Osteocyte (in vitro differentiated cells): Measurements from ENCODE around the gene OXNAD1. TPM values are rescaled to one million over a fixed set of nuclear protein-coding genes. Genes with fewer than 3 reads are reported as not detected.

ENCODE experiments used
- DNase-seq: peaks from one replicate; pipeline ENCODE4 v3.0.0; 2021; ENCODE audit warnings: mixed read lengths; ENCODE audit not compliant: unreplicated experiment; ENCODE audit errors: extremely low spot score
- H3K27ac Mint-ChIP-seq: one replicate; pipeline ENCODE4 v1.8.0; 2021; ENCODE audit warnings: mild to moderate bottlenecking, mixed read lengths; ENCODE audit not compliant: unreplicated experiment
- H3K27me3 Mint-ChIP-seq: one replicate; pipeline ENCODE4 v1.8.0; 2021; ENCODE audit warnings: mixed read lengths; ENCODE audit not compliant: unreplicated experiment
- H3K36me3 Mint-ChIP-seq: one replicate; pipeline ENCODE4 v1.8.0; 2021; ENCODE audit warnings: mixed read lengths; ENCODE audit not compliant: unreplicated experiment
- H3K4me1 Mint-ChIP-seq: one replicate; pipeline ENCODE4 v1.8.0; 2021; ENCODE audit warnings: mixed read lengths; ENCODE audit not compliant: unreplicated experiment
- H3K4me3 Mint-ChIP-seq: one replicate; pipeline ENCODE4 v1.8.0; 2021; ENCODE audit warnings: mild to moderate bottlenecking, moderate library complexity, mixed read lengths; ENCODE audit not compliant: unreplicated experiment
- H3K9me3 Mint-ChIP-seq: one replicate; pipeline ENCODE4 v1.8.0; 2021; ENCODE audit warnings: mixed read lengths; ENCODE audit not compliant: unreplicated experiment
- total RNA-seq: library from RNA; stranded (reverse); gene quantifications from 2 replicates; pipeline ENCODE4 v1.2.1, GENCODE V29; 2021
- TF ChIP-seq, protein P1 (sequence below): fragments of 200-600 bp; sonication (generic); IDR thresholded peaks from 2 replicates; pipeline ENCODE4 v1.5.0; 2021; ENCODE audit warnings: antibody characterized with exemption, mild to moderate bottlenecking, moderate library complexity

OXNAD1 gene
- total RNA-seq, 1 donor from 2014 or later: 10.8 TPM

DNA sequence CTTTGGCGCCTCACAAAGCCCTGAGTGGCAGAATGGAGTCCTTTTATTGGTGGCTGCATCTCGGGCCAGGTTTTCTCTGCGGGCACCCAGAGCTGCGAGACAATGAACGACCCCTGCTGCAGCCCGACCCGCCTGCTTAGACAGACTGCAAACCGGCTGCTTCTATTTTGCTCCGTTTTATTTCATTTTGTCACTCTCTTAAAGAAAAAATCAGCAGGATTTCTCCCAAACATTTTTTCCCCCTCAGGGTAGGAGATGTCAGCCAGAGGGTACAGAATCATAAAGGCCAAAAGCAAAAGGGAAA is 64.8 kb downstream of the OXNAD1 start:
- no peaks in the 10 kb centered on the region for H3K27me3 Mint-ChIP-seq
- TF ChIP-seq, protein P1, sequence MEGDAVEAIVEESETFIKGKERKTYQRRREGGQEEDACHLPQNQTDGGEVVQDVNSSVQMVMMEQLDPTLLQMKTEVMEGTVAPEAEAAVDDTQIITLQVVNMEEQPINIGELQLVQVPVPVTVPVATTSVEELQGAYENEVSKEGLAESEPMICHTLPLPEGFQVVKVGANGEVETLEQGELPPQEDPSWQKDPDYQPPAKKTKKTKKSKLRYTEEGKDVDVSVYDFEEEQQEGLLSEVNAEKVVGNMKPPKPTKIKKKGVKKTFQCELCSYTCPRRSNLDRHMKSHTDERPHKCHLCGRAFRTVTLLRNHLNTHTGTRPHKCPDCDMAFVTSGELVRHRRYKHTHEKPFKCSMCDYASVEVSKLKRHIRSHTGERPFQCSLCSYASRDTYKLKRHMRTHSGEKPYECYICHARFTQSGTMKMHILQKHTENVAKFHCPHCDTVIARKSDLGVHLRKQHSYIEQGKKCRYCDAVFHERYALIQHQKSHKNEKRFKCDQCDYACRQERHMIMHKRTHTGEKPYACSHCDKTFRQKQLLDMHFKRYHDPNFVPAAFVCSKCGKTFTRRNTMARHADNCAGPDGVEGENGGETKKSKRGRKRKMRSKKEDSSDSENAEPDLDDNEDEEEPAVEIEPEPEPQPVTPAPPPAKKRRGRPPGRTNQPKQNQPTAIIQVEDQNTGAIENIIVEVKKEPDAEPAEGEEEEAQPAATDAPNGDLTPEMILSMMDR: no peak
- H3K27ac Mint-ChIP-seq: no peak overlapping the region
- no peak overlapping the region for H3K4me3 Mint-ChIP-seq
- H3K36me3 Mint-ChIP-seq: peaks cover 41% of the 10 kb centered on the region
- DNase-seq: peak; percentile 53
- H3K9me3 Mint-ChIP-seq: peaks cover 8% of the 10 kb centered on the region
- H3K4me1 Mint-ChIP-seq: peaks cover 24% of the 10 kb centered on the region

DNA sequence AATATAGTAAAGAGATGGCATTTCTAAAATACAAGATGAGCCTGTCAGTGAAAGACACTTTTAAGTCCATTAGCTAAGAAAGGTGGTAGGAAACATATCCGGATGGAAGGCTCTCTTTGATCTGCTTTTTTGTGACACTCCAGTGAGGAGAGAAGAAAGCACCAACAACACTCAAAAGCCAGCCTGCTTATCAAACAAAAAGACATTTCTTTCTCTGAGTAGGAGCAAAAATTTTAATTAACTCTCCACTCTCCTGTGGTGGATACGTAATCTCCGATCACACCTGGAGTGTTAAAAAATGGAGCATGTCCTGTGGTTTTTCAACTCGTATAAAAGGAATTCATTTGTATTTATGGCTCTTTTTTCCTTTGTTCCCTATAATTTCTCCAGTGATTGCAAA is 65.3 kb downstream of the OXNAD1 start:
- Mint-ChIP-seq H3K27me3 (no peaks in the 10 kb centered on the region), H3K4me3 (no peak overlapping the region), H3K4me1 (peaks cover 24% of the 10 kb centered on the region)

DNA sequence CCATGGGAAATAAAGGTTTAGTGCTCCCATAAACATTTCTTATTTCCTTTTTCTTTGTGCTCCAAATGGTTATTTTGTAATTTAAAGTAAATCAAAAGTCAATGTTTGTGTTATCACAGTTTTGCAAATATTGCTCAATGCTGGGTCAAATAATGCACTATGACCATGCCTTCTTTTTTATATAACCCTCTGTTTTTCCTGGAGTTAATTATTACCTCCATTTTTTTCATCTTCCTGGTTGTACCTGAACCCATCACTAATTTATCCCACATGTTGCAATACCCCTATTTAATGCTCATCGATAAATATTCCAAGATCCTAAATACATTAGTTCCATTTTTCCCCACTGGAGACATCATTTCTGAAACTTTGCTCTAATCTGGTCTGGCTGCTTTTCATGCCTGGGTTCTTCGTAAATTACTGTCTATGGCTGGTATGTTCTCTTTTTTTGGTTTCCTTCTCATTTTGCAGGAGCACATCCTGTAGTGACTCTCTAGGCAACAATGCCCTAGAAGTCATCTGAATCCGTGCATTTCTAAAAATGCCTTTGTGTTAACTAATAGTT is 66.4 kb downstream of the OXNAD1 start:
- H3K27ac Mint-ChIP-seq: no peak overlapping the region
- H3K4me3 Mint-ChIP-seq: no peak overlapping the region
- peaks cover 24% of the 10 kb centered on the region for H3K4me1 Mint-ChIP-seq
- peaks cover 49% of the 10 kb centered on the region for H3K36me3 Mint-ChIP-seq
- TF ChIP-seq, protein P1: no peak
- no peaks in the 10 kb centered on the region for H3K27me3 Mint-ChIP-seq
- no peak for DNase-seq
- H3K9me3 Mint-ChIP-seq: peaks cover 10% of the 10 kb centered on the region

More for the DNA sequence above, 65.3 kb downstream of the OXNAD1 start:
- DNase-seq: no peak
- H3K27ac Mint-ChIP-seq: no peak overlapping the region
- H3K9me3 Mint-ChIP-seq: peaks cover 10% of the 10 kb centered on the region
- peaks cover 46% of the 10 kb centered on the region for H3K36me3 Mint-ChIP-seq
- TF ChIP-seq, protein P1: no peak

DNA sequence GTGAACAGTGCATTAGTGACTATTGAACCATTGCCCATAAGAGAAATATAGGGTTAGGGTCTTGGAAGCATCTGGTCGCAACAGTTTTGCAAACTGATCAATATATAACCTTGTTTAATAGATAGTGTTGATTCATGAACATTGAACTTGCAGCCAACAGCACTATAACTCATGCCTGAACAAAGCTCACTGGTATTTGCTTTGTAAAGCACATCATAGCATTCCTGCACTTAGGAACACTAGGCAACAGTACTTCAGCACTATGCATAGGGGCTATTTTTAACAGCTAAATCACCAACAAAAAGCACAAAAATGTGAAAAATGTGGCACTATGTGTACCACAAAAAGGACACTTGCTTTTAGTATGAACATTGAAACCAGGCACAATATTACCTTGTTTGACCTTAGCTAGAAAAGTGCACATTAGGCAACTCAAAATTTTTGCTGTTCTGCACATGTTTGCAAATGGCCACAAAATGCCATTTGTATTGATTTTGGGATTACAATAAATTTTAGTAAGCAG is 68.0 kb downstream of the OXNAD1 start:
- Mint-ChIP-seq H3K9me3 (peaks cover 10% of the 10 kb centered on the region), H3K36me3 (peaks cover 46% of the 10 kb centered on the region), H3K27me3 (no peaks in the 10 kb centered on the region), H3K4me3 (peak overlapping the region; percentile 22), H3K4me1 (peaks cover 24% of the 10 kb centered on the region), H3K27ac (peak overlapping the region; percentile 70)
- DNase-seq: peak; percentile 2
- TF ChIP-seq, protein P1: no peak

DNA sequence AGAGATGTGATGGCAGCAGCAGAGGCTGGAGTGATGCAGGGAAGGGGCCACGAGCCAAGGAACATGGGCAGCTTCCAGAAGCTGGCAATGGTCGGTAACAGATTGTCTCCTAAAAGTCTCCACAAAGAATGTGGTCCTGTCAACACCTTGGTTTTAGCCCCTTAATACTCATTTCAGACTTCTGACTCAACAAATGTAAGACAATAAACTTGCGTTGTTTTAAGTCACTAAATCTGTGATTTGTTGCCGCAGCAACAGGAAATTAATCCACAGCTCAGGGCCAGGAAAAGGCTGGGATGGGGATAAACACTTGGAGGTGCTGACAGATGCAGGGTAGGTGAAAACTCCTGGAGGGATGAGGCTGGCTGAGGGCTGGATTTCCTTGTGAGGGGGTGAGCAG is 69.9 kb downstream of the OXNAD1 start:
- Mint-ChIP-seq H3K36me3 (peaks cover 47% of the 10 kb centered on the region), H3K27me3 (no peaks in the 10 kb centered on the region), H3K4me3 (no peak overlapping the region), H3K9me3 (peaks cover 10% of the 10 kb centered on the region), H3K27ac (peak overlapping the region; percentile 23), H3K4me1 (peaks cover 34% of the 10 kb centered on the region)
- no peak for DNase-seq
- TF ChIP-seq, protein P1: no peak
